Thyroid gland (tissue), 4 donors: ENCODE results near the gene CLSTN2.

Experiments
- POLR2A ChIP-seq, 2 donors: fragments of 450-650 bp; IDR thresholded peaks; one replicate each; pipeline ENCODE4 v1.6.1; 2017; ENCODE audit warnings: antibody characterized with exemption in 2 of 2, mild to moderate bottlenecking in 2 of 2, moderate library complexity in 1 of 2
- TF ChIP-seq, protein P1 (sequence below), 6 experiments: fragments of 200-600 bp in 3 of 6; fragments of 450-650 bp in 3 of 6; sonication (generic) in 3 of 6; IDR thresholded peaks; one replicate each; pipeline ENCODE4 v1.5.1; 2016 to 2019; ENCODE audit warnings: antibody characterized with exemption in 6 of 6, mild to moderate bottlenecking in 2 of 6, inconsistent platforms in 1 of 6, moderate library complexity in 1 of 6

DNA sequence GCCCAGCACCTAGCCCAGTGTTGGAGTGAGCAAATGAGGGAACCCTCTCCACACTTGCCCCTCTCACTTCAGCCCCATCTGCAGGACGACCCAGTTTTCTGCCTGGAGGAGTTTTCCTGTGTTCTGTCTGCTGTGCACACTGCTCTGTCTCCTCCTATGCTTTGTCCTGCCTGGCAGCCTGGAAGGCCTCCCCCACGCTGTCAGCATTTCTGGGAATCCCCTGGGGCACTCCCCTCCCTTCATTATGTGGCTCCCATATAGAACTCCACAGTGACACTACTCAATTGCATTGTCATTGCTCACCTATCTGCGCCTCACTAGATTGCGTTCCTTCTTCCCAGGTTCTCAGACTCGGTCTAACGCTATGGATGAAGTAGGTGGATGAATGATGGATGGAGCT is 13.9 kb downstream of the CLSTN2 start:
- TF ChIP-seq, protein P1, sequence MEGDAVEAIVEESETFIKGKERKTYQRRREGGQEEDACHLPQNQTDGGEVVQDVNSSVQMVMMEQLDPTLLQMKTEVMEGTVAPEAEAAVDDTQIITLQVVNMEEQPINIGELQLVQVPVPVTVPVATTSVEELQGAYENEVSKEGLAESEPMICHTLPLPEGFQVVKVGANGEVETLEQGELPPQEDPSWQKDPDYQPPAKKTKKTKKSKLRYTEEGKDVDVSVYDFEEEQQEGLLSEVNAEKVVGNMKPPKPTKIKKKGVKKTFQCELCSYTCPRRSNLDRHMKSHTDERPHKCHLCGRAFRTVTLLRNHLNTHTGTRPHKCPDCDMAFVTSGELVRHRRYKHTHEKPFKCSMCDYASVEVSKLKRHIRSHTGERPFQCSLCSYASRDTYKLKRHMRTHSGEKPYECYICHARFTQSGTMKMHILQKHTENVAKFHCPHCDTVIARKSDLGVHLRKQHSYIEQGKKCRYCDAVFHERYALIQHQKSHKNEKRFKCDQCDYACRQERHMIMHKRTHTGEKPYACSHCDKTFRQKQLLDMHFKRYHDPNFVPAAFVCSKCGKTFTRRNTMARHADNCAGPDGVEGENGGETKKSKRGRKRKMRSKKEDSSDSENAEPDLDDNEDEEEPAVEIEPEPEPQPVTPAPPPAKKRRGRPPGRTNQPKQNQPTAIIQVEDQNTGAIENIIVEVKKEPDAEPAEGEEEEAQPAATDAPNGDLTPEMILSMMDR (IDR thresholded peaks at IDR 0.05), result no peak
- TF ChIP-seq POLR2A (IDR thresholded peaks at IDR 0.05), result no peak
